Fibroblast of the aortic adventitia (primary cell): ENCODE measurements around the gene IL11. TPM values are rescaled to one million over a fixed set of nuclear protein-coding genes. Genes with fewer than 3 reads are reported as not detected.

Source experiments
- DNase-seq: peaks from one replicate; pipeline ENCODE4 v3.0.0-alpha.2; 2010; ENCODE audit warnings: low read depth
- H3K4me3 ChIP-seq: 2 replicates; pipeline ENCODE4 v1.5.1; 2011; ENCODE audit warnings: low read depth, mild to moderate bottlenecking, control low read depth, low read length, moderate library complexity
- total RNA-seq: library from RNA; depleted of rRNA; stranded (reverse); fragments of >200 nt; gene quantifications from 2 replicates; pipeline ENCODE4 v1.2.3, GENCODE V29; 2012; ENCODE audit warnings: low replicate concordance
- TF ChIP-seq, protein P1 (sequence below): IDR thresholded peaks from 2 replicates; pipeline ENCODE4 v1.5.1; 2011; ENCODE audit warnings: mild to moderate bottlenecking, low read length, control low read depth, inconsistent platforms; ENCODE audit not compliant: insufficient read depth

The IL11 gene
- total RNA-seq, 1 donor = 2.2 TPM

DNA sequence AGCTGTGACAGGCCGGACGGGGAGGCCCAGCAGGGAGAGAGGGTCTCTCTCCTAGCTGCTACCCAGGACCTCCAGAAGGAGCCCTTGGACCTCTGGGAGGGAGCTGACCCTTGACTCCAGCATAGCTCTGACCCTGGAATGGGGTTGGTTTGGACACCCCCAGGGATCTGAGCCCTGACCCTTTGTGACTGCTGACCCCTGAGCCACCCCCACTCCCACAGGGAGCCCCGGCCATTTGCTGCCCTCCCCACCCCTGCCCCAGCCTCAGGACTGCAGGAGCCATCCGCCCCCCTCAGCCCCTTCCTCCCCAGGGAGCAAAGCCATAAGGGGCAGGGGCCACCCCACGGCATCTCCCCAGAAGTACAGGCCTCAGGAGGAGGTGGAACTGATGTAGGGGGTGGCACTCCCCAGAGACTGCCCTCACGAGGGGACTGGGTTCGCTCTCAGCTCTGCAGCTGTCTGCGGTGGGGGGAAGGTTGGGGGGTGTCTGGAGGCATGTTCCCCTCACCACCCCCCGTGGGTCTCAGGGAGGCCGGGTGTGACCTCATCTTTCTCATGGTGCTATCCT, 22.7 kb downstream of the IL11 start:
- no peak for DNase-seq
- H3K4me3 ChIP-seq = no peak overlapping the region
- TF ChIP-seq, protein P1, sequence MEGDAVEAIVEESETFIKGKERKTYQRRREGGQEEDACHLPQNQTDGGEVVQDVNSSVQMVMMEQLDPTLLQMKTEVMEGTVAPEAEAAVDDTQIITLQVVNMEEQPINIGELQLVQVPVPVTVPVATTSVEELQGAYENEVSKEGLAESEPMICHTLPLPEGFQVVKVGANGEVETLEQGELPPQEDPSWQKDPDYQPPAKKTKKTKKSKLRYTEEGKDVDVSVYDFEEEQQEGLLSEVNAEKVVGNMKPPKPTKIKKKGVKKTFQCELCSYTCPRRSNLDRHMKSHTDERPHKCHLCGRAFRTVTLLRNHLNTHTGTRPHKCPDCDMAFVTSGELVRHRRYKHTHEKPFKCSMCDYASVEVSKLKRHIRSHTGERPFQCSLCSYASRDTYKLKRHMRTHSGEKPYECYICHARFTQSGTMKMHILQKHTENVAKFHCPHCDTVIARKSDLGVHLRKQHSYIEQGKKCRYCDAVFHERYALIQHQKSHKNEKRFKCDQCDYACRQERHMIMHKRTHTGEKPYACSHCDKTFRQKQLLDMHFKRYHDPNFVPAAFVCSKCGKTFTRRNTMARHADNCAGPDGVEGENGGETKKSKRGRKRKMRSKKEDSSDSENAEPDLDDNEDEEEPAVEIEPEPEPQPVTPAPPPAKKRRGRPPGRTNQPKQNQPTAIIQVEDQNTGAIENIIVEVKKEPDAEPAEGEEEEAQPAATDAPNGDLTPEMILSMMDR = no peak

DNA sequence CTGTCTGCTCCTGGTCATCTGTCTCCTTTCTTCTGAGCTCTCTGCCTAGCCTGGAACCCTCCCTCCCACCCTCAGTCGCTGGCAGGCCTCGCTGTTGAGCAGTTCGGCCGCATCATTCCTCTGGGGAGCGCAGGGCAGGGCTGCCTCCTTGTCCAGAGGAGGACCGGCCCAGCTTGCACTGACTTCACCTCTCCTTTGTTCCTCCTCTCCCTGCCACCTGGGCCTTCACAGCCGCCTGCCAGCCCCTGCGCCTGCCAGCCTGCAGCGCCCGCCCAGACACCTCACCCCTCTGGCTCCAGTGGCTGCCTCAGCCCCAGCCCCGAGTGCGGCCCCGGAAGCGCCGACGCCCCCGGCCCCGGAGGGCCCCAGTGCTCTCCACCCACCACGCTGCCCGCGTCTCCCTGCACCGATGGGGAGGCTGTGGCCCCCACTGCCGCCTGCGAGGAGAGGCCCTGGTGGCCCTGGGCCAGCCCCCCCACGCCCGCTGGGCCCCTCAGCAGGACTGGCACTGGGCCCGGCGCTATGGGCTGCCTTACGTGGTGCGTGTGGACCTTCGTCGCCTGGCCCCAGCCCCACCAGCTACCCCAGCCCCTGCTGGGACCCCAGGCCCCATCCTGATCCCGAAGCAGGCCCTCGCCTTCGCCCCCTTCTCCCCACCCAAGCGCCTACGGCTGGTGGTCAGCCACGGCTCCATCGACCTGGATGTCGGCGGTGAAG, 23.4 kb downstream of the IL11 start:
- peak; percentile 47 for DNase-seq
- H3K4me3 ChIP-seq = no peak overlapping the region
- TF ChIP-seq, protein P1 = no peak

DNA sequence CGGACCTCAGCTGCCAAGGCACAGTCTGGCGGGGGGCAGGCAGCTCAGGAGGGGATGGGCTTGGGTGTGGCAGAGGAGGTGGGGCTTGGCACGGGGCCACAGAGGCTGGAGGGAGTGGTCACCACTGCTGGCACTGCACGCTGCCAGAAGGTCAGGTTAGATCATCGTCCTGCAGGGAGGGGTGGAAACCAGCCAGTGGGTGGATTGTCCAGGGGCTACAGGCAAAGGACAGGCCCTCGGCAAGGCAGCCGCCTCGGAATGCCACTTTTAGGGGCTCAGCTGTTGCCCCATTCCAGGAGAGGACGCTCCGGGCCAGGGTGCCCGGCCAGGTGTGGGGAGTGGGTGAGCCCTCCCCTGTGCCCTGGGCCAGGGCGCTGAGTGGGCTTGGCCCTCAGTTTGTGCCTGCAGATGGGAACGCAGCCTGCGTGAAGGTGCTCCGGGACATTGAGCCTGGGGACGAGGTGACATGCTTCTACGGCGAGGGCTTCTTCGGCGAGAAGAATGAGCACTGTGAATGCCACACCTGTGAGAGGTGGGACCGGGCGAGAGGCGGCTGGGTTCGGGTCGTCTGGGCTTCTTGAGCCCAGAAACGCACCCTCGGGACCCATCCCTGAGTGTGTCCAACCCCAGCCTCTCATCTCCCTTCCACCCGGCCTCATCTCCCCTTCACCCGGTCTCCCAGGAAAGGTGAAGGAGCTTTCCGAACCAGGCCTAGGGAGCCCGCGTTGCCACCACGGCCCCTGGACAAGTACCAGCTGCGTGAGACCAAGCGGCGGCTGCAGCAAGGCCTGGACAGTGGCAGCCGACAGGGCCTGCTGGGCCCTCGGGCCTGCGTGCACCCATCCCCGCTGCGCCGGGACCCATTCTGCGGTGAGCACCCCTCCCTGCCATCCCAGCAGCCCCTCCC, 24.2 kb downstream of the IL11 start:
- TF ChIP-seq, protein P1 = no peak
- no peak overlapping the region for H3K4me3 ChIP-seq
- DNase-seq = peak; percentile 78

DNA sequence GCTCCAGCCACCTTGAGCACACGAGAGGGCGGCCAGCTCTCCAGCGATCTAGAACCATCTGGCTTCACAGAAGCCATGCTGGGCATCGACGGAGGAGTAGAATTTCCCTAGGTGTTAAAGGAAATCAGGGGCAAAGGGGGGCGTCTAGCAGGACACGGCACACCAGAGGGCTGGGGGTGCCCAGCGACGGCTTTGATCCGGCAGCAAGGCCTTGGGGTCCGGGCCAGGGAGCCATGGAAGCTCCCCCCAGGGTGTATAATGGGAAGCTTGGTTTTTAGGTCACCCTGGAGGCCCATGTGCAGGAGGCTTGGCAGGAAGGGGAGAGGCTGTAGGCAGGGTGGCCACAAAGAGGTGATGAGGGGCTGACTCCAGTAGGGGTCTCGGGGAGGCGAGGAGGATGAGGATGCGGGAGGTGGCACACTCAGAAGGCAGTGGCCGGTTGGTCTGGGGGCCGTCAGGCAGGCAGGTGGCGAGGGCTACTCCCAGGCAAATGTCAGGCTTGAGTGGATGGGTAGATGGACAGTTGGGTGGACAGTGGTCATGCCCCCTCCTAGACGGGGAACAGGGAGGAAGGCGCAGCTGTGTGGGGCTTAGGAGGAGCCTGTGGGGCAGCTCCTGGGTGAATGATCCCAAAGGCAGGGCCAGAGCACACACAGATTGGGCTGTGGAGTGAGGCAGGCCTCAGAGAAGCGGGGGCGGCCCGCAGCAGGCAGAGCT, 25.0 kb downstream of the IL11 start:
- TF ChIP-seq, protein P1 = no peak
- DNase-seq = no peak
- no peak overlapping the region for H3K4me3 ChIP-seq

DNA sequence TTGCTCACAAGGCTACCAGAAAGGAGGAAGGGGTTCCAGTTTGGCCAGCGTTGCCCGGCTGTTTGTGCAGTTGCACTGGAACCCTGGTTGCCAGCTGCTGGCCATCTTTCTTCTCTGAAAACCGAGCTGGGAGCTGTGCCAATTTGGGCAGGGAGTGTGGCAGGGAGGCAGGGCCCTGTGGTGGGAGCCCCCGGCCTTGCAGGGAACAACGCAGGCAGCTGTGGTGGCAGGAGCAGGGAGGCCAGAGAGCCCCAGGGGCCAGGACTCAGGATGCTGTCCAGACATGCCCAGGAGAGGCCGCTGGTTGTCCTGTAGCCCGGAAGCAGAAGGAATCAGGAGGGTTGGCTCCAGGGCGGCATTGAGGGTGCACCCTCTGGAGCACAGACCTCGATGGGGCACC, 25.8 kb downstream of the IL11 start:
- TF ChIP-seq, protein P1 = no peak
- H3K4me3 ChIP-seq = no peak overlapping the region
- DNase-seq = no peak
